KMS-11 (cell line): Measurements from ENCODE around the gene TTC1.

Experiments used
- H2AFZ ChIP-seq: fragments of 200-600 bp; sonication (generic); 2 replicates; pipeline ENCODE4 v1.6.1; 2016; ENCODE audit warnings: antibody characterized with exemption, mixed run types, low read depth
- H3K27ac ChIP-seq: fragments of 200-600 bp; sonication (generic); 2 replicates; pipeline ENCODE4 v1.6.1; 2016; ENCODE audit warnings: mild to moderate bottlenecking, mixed run types
- H3K27me3 ChIP-seq: fragments of 200-600 bp; sonication (generic); 2 replicates; pipeline ENCODE4 v1.6.1; 2017; ENCODE audit warnings: mild to moderate bottlenecking, low read depth, mixed run types, moderate library complexity; ENCODE audit not compliant: insufficient read depth
- H3K36me3 ChIP-seq: fragments of 200-600 bp; sonication (generic); 2 replicates; pipeline ENCODE4 v1.6.1; 2017; ENCODE audit warnings: mild to moderate bottlenecking, mixed run types; ENCODE audit not compliant: insufficient read depth
- H3K4me1 ChIP-seq: fragments of 200-600 bp; sonication (generic); 2 replicates; pipeline ENCODE4 v1.6.1; 2016; ENCODE audit warnings: mild to moderate bottlenecking, low read depth, mixed run types; ENCODE audit not compliant: poor library complexity, severe bottlenecking
- H3K4me2 ChIP-seq: fragments of 200-600 bp; sonication (generic); 2 replicates; pipeline ENCODE4 v1.7.0; 2016; ENCODE audit warnings: mild to moderate bottlenecking, mixed run types
- H3K4me3 ChIP-seq: fragments of 200-600 bp; sonication (generic); IDR thresholded peaks from 2 replicates; pipeline ENCODE4 v1.6.1; 2017; ENCODE audit warnings: low read depth, low read length, mixed read lengths; ENCODE audit not compliant: insufficient read depth
- H3K79me2 ChIP-seq: fragments of 200-600 bp; sonication (generic); 2 replicates; pipeline ENCODE4 v1.6.1; 2016; ENCODE audit warnings: low read depth, mixed run types; ENCODE audit not compliant: insufficient read depth
- H3K9ac ChIP-seq: fragments of 200-600 bp; sonication (generic); 2 replicates; pipeline ENCODE4 v1.6.1; 2016; ENCODE audit warnings: mild to moderate bottlenecking, mixed run types
- H4K20me1 ChIP-seq: fragments of 200-600 bp; sonication (generic); 2 replicates; pipeline ENCODE4 v1.6.1; 2016; ENCODE audit warnings: mild to moderate bottlenecking, mixed run types; ENCODE audit not compliant: insufficient read depth
- CTCF ChIP-seq: fragments of 200-600 bp; sonication (generic); conservative IDR thresholded peaks from 2 replicates; pipeline ENCODE4 v1.6.1; 2017; ENCODE audit warnings: low read depth, mild to moderate bottlenecking, antibody characterized with exemption, low read length, moderate library complexity, mixed read lengths

Gene TTC1

GRCh38 chr5:159971931-159972461 is 36.9 kb upstream of the TTC1 start:
- H3K9ac ChIP-seq = no peak overlapping the region
- H3K36me3 ChIP-seq = no peaks in the 10 kb centered on the region
- TF ChIP-seq CTCF = no peak
- H3K27ac ChIP-seq = no peak overlapping the region
- no peaks in the 10 kb centered on the region for H3K27me3 ChIP-seq
- H3K79me2 ChIP-seq = no peaks in the 10 kb centered on the region
- H4K20me1 ChIP-seq = no peaks in the 10 kb centered on the region
- no peak overlapping the region for H2AFZ ChIP-seq
- H3K4me2 ChIP-seq = no peak overlapping the region
- H3K4me3 ChIP-seq = no peak overlapping the region
- H3K4me1 ChIP-seq = no peaks in the 10 kb centered on the region

GRCh38 chr5:159972538-159973362 is 36.2 kb upstream of the TTC1 start:
- H3K4me3 ChIP-seq = no peak overlapping the region
- H3K27ac ChIP-seq = no peak overlapping the region
- no peak for TF ChIP-seq CTCF
- no peaks in the 10 kb centered on the region for H3K36me3 ChIP-seq
- no peaks in the 10 kb centered on the region for H3K27me3 ChIP-seq
- H3K79me2 ChIP-seq = no peaks in the 10 kb centered on the region
- H3K4me1 ChIP-seq = no peaks in the 10 kb centered on the region
- H2AFZ ChIP-seq = no peak overlapping the region
- H4K20me1 ChIP-seq = no peaks in the 10 kb centered on the region
- H3K4me2 ChIP-seq = no peak overlapping the region
- no peak overlapping the region for H3K9ac ChIP-seq

GRCh38 chr5:159975462-159976019 is 33.4 kb upstream of the TTC1 start:
- Histone ChIP-seq H3K27ac (no peak overlapping the region), H3K4me3 (no peak overlapping the region), H3K9ac (no peak overlapping the region), H2AFZ (no peak overlapping the region), H4K20me1 (no peaks in the 10 kb centered on the region), H3K36me3 (no peaks in the 10 kb centered on the region), H3K4me1 (no peaks in the 10 kb centered on the region), H3K27me3 (no peaks in the 10 kb centered on the region), H3K79me2 (no peaks in the 10 kb centered on the region), H3K4me2 (no peak overlapping the region)
- no peak for TF ChIP-seq CTCF

- Histone ChIP-seq H2AFZ (no peak overlapping the region), H3K79me2 (no peaks in the 10 kb centered on the region), H3K27ac (no peak overlapping the region), H4K20me1 (no peaks in the 10 kb centered on the region), H3K27me3 (no peaks in the 10 kb centered on the region), H3K4me2 (no peak overlapping the region), H3K9ac (no peak overlapping the region), H3K4me1 (no peaks in the 10 kb centered on the region), H3K36me3 (no peaks in the 10 kb centered on the region), H3K4me3 (no peak overlapping the region)
- no peak for TF ChIP-seq CTCF
These were observed 32.0 kb upstream of the TTC1 start for GRCh38 chr5:159976921-159977320.
